ENCODE results near the gene PLA2G2F.

The PLA2G2F gene

DNA sequence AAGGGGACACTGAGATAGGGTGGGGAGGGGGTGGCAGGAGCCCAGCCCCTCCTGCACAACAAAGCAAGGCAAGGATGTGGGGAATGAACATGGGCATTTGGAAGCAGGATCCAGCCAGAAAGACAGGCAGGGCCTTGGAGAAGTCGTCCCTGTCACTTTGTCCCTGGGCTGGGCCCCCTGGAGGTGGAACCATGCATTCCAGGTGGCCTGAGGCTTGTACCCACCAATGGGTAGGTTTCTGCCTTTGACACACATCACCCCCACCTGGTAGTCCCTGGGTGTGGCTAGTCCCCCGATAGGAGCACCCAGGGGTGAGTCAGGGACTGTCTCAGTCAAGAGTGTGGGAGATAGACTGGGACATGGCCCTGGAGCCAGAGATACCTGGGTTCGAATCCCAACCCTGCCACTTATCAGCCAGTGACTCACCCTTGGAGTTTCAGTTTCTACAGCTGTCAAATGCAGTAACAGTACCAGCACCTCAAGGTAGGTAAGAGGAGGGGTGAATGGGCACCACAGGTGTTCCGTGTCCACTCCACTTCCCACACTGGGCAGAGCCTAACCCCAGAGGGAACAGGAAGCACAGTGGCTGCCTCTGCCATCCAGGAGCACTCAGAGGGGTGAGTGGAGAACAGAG lies 29.8 kb upstream of the PLA2G2F start:
- TF ChIP-seq, protein P1, sequence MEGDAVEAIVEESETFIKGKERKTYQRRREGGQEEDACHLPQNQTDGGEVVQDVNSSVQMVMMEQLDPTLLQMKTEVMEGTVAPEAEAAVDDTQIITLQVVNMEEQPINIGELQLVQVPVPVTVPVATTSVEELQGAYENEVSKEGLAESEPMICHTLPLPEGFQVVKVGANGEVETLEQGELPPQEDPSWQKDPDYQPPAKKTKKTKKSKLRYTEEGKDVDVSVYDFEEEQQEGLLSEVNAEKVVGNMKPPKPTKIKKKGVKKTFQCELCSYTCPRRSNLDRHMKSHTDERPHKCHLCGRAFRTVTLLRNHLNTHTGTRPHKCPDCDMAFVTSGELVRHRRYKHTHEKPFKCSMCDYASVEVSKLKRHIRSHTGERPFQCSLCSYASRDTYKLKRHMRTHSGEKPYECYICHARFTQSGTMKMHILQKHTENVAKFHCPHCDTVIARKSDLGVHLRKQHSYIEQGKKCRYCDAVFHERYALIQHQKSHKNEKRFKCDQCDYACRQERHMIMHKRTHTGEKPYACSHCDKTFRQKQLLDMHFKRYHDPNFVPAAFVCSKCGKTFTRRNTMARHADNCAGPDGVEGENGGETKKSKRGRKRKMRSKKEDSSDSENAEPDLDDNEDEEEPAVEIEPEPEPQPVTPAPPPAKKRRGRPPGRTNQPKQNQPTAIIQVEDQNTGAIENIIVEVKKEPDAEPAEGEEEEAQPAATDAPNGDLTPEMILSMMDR (IDR thresholded peaks at IDR 0.05; ENCODE audit: unreplicated experiment in 3 of 3) = no peak
- peaks cover 7% of the 10 kb centered on the region for H3K4me1 Mint-ChIP-seq
- H3K27ac Mint-ChIP-seq = no peak overlapping the region
- H3K4me3 Mint-ChIP-seq = no peak overlapping the region
- no peaks in the 10 kb centered on the region for H3K9me3 Mint-ChIP-seq
- H3K27me3 Mint-ChIP-seq (ENCODE audit: low read depth) = peaks cover 14% of the 10 kb centered on the region
- H3K36me3 Mint-ChIP-seq (ENCODE audit: low read depth) = no peaks in the 10 kb centered on the region

DNA sequence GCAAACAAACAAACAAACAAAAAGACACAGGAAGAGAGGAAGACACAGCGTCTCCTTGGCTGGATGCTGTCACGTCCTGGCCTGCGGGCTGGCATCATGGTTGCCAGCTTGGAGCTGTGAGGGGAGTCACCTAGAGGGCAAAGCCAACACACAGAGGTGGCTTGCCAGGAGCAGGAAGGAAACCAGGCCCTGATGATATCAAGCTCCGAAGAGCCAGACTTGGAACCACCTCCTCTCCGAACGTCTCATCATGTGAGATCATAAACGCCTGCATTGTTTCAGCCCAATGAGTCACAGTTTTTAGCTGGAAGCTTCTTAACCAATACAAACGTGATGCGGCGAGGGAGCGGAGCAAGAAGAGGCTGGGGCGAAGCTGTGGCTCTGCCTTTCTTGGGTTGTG lies 28.4 kb upstream of the PLA2G2F start:
- Mint-ChIP-seq H3K27ac (no peak overlapping the region), H3K4me1 (peaks cover 7% of the 10 kb centered on the region), H3K4me3 (no peak overlapping the region), H3K36me3 (ENCODE audit: low read depth) (no peaks in the 10 kb centered on the region), H3K9me3 (no peaks in the 10 kb centered on the region), H3K27me3 (ENCODE audit: low read depth) (peaks cover 9% of the 10 kb centered on the region)
- TF ChIP-seq, protein P1 (IDR thresholded peaks at IDR 0.05; ENCODE audit: unreplicated experiment in 3 of 3) = no peak

DNA sequence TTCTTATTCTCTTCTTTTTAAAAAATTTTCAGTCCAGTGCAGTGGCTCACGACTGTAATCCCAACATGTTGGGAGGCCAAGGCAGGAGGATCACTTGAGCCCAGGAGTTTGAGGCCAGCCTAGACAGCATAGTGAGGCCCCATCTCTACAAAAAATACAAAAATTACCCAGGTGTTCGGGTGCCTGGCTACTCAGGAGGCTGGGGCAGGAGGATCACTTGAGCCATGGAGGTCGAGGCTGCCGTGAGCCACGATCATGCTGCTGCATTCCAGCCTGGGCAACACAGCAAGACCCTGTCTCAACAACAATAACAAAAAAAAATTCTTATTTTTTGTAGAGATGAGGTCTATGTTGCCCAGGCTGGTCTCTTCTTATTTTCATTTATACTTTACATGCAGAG lies 27.7 kb upstream of the PLA2G2F start:
- Mint-ChIP-seq H3K27me3 (ENCODE audit: low read depth) (peaks cover 9% of the 10 kb centered on the region), H3K27ac (no peak overlapping the region), H3K9me3 (no peaks in the 10 kb centered on the region), H3K4me1 (peaks cover 7% of the 10 kb centered on the region), H3K4me3 (no peak overlapping the region), H3K36me3 (ENCODE audit: low read depth) (no peaks in the 10 kb centered on the region)
- TF ChIP-seq, protein P1 (IDR thresholded peaks at IDR 0.05; ENCODE audit: unreplicated experiment in 3 of 3) = no peak

DNA sequence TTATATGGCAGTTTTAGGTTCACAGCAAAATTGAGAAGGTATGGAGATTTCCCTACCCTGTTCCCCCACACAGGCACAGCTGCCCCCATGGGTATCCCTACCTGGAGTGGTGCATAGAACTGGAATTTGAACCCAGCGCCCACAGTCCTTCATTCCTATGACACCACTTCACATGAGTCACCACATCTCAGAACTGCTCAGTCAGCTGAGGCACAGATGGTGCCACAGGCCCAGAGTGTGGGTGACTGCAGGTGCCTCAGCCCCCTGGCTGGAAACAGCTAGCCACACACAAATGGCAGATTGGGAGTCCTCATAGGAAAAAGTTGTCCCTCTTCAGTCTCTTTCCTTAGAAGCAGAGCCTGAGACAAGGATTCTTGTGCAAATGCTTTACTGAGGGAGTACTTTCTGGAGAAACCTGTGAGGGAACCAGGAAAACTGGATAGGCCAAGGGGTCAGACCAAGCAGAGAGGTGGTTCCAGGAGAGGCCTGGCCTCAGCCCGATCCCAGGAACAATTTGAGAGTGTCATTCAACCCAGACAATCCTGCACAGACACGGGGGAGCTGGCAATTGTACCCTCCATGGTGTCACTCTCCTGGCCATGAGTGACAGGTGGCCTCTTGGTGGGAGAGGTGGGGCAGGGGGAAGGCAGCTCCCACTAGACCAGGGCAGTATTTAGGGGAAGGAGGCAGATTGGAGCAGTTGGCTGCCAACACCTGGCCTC lies 26.7 kb upstream of the PLA2G2F start:
- Mint-ChIP-seq H3K4me1 (peaks cover 7% of the 10 kb centered on the region), H3K27ac (no peak overlapping the region), H3K4me3 (no peak overlapping the region), H3K36me3 (ENCODE audit: low read depth) (no peaks in the 10 kb centered on the region), H3K9me3 (no peaks in the 10 kb centered on the region), H3K27me3 (ENCODE audit: low read depth) (peaks cover 12% of the 10 kb centered on the region)
- TF ChIP-seq, protein P1 (IDR thresholded peaks at IDR 0.05; ENCODE audit: unreplicated experiment in 3 of 3) = no peak

DNA sequence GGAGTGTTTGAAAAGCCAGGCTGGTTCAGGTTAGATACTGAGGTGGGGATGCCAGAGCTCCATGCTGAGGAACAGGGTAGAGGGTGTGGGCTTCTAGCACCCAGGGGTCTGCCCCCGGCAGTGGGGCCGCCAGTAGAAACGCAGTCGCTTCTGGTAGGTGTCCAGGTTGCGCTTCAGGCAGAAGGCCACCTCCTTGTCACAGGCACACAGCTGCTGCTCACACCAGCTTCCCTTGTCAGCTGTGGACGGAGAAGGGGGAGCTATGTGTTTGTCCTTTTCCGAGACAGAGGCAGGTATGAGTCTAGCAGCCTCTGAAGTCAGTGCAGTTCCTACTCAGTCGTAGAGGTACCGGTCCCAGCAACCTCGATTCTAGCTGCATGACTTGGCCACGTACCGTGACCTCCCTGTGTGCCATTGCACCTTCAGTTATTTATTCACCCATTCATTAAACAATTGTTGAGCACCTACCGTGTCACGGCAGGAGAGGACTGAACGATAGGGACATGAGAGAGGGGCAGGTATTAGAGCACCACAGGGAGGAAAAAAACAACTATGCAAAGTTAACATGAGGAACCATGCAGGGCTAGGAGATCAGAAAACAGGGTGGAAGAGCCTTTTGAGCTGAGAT lies 25.0 kb upstream of the PLA2G2F start:
- no peak overlapping the region for H3K27ac Mint-ChIP-seq
- TF ChIP-seq, protein P1 (IDR thresholded peaks at IDR 0.05; ENCODE audit: unreplicated experiment in 3 of 3) = no peak
- H3K4me1 Mint-ChIP-seq = no peaks in the 10 kb centered on the region
- H3K36me3 Mint-ChIP-seq (ENCODE audit: low read depth) = no peaks in the 10 kb centered on the region
- H3K4me3 Mint-ChIP-seq = no peak overlapping the region
- no peaks in the 10 kb centered on the region for H3K9me3 Mint-ChIP-seq
- peaks cover 10% of the 10 kb centered on the region for H3K27me3 Mint-ChIP-seq (ENCODE audit: low read depth)

All from nephron (organoid).